HEK293 (cell line): ENCODE data around the gene ATAD2B.

Source experiments
- CTCF ChIA-PET: fragments of 350-600 bp; formaldehyde crosslinking; extraction: SDS; loops from one replicate; lab custom pipeline; 2021; ENCODE audit warnings: antibody characterized with exemption; lab: Yijun Ruan, JAX
- POLR2A ChIA-PET: fragments of 300-600 bp; formaldehyde crosslinking; extraction: SDS; loops from one replicate; lab custom pipeline; 2020; ENCODE audit warnings: antibody characterized with exemption, inconsistent platforms; lab: Yijun Ruan, JAX
- H3K27ac ChIP-seq: fragments of 200-500 bp; sonication (Bioruptor generic); 2 replicates; pipeline ENCODE4 v1.5.1; 2014; ENCODE audit warnings: low read depth, low read length, control low read depth, inconsistent platforms; ENCODE audit errors: extremely low read depth
- H3K36me3 ChIP-seq, 2 experiments: fragments of 200-500 bp in 1 of 2; sonication (Bioruptor generic) in 1 of 2; 1 replicate in 1 of 2; 2 replicates in 1 of 2; pipeline ENCODE4 v1.5.1; 2014 to 2017; ENCODE audit warnings: inconsistent platforms in 2 of 2, low read length in 2 of 2; ENCODE audit not compliant: control insufficient read depth in 2 of 2, insufficient read depth in 1 of 2
- H3K4me1 ChIP-seq: fragments of 200-500 bp; sonication (Bioruptor generic); 2 replicates; pipeline ENCODE4 v1.5.1; 2014; ENCODE audit warnings: mild to moderate bottlenecking, low read length, inconsistent platforms; ENCODE audit not compliant: control insufficient read depth, insufficient read depth
- H3K4me3 ChIP-seq: 2 replicates; pipeline ENCODE4 v1.5.1; 2011; ENCODE audit warnings: low read depth, mild to moderate bottlenecking, control low read depth, low read length, moderate library complexity
- H3K9me3 ChIP-seq: fragments of 200-500 bp; sonication (Bioruptor generic); 2 replicates; pipeline ENCODE4 v1.5.1; 2014; ENCODE audit warnings: low read depth, low read length, inconsistent platforms; ENCODE audit not compliant: control insufficient read depth, insufficient read depth
- FEZF1 ChIP-seq: fragments of 450-650 bp; formaldehyde crosslinking; IDR thresholded peaks from 2 replicates; pipeline ENCODE4 v1.5.1; 2016; ENCODE audit warnings: missing biosample characterization, missing genetic modification characterization
- KLF17 ChIP-seq: fragments of 450-650 bp; formaldehyde crosslinking; IDR thresholded peaks from 2 replicates; pipeline ENCODE4 v1.5.1; 2016; ENCODE audit warnings: missing biosample characterization, missing genetic modification characterization
- PRDM2 ChIP-seq: fragments of 450-650 bp; formaldehyde crosslinking; IDR thresholded peaks from 2 replicates; pipeline ENCODE4 v1.5.1; 2016; ENCODE audit warnings: missing biosample characterization, missing genetic modification characterization, borderline replicate concordance
- REST ChIP-seq: fragments of 450-650 bp; formaldehyde crosslinking; IDR thresholded peaks from 2 replicates; pipeline ENCODE4 v1.5.1; 2016; ENCODE audit warnings: missing biosample characterization, missing genetic modification characterization
- SALL2 ChIP-seq: fragments of 450-650 bp; formaldehyde crosslinking; IDR thresholded peaks from 2 replicates; pipeline ENCODE4 v1.5.0; 2017; ENCODE audit warnings: missing biosample characterization, mild to moderate bottlenecking, missing genetic modification characterization, borderline replicate concordance
- ZBTB11 ChIP-seq: fragments of 450-650 bp; formaldehyde crosslinking; conservative IDR thresholded peaks from 2 replicates; pipeline ENCODE4 v1.5.1; 2016; ENCODE audit warnings: low read depth, missing biosample characterization, missing genetic modification characterization
- ZNF140 ChIP-seq: fragments of 450-650 bp; formaldehyde crosslinking; IDR thresholded peaks from 2 replicates; pipeline ENCODE4 v1.5.1; 2016; ENCODE audit warnings: missing biosample characterization, missing genetic modification characterization
- ZNF184 ChIP-seq: fragments of 450-650 bp; IDR thresholded peaks from 2 replicates; pipeline ENCODE4 v1.5.1; 2018; ENCODE audit warnings: missing biosample characterization, mild to moderate bottlenecking, missing genetic modification characterization
- ZNF202 ChIP-seq: fragments of 450-650 bp; formaldehyde crosslinking; IDR thresholded peaks from 2 replicates; pipeline ENCODE4 v1.5.1; 2016; ENCODE audit warnings: missing biosample characterization, missing genetic modification characterization, borderline replicate concordance
- ZNF26 ChIP-seq: fragments of 450-650 bp; formaldehyde crosslinking; IDR thresholded peaks from 2 replicates; pipeline ENCODE4 v1.5.1; 2016; ENCODE audit warnings: missing biosample characterization, missing genetic modification characterization
- ZNF670 ChIP-seq: fragments of 450-650 bp; formaldehyde crosslinking; IDR thresholded peaks from 2 replicates; pipeline ENCODE4 v1.5.1; 2016; ENCODE audit warnings: missing biosample characterization, missing genetic modification characterization, low read depth

Gene ATAD2B

GRCh38 chr2:23712756-23713151 is 214.2 kb downstream of the ATAD2B start (continued):
- TF ChIP-seq ZBTB11 (tag by site-specific recombination) (no peak), ZNF670 (no peak)

GRCh38 chr2:23711979-23712755 is 214.8 kb downstream of the ATAD2B start:
- Histone ChIP-seq H3K36me3 (peaks cover 0 to 4% of the 10 kb centered on the region in 2 experiments; a peak in 1 of 3 replicates), H3K27ac (no peak overlapping the region), H3K4me1 (no peaks in the 10 kb centered on the region), H3K9me3 (no peaks in the 10 kb centered on the region), H3K4me3 (no peak overlapping the region)
- CTCF ChIA-PET: interaction anchor here (0.6 to 0.7 kb wide), 2 partner anchors 645 to 1106 kb away, joined by 3 read pairs; no protein-coding TSS in a partner anchor
- POLR2A ChIA-PET: no interaction called here
- TF ChIP-seq FEZF1 (tag by site-specific recombination): no peak
- no peak for TF ChIP-seq ZNF202 (tag by site-specific recombination)
- no peak for TF ChIP-seq ZNF26 (tag by site-specific recombination)
- no peak for TF ChIP-seq SALL2

GRCh38 chr2:23709311-23709710 is 217.6 kb downstream of the ATAD2B start:
- Histone ChIP-seq H3K27ac (no peak overlapping the region), H3K9me3 (no peaks in the 10 kb centered on the region), H3K36me3 (peaks cover 0 to 22% of the 10 kb centered on the region in 2 experiments; a peak in 1 of 3 replicates), H3K4me1 (no peaks in the 10 kb centered on the region), H3K4me3 (no peak overlapping the region)
- POLR2A ChIA-PET: no interaction called here
- CTCF ChIA-PET: no interaction called here
- TF ChIP-seq ZNF184 (tag by site-specific recombination) (no peak), ZNF140 (tag by site-specific recombination) (no peak), ZBTB11 (tag by site-specific recombination) (no peak), KLF17 (tag by site-specific recombination) (no peak), PRDM2 (no peak), REST (no peak)
